ENCODE measurements around the gene MT4.

MT4 gene

GRCh38 chr16:56564793-56565477, at the start of gene MT4:
MT4 (plus strand) TSS chr16:56565073; CDS start chr16:56565129, 56 bp downstream.
- no peak for DNase-seq (ENCODE audit: low read depth)
- H3K4me3 ChIP-seq (ENCODE audit: low read depth, low read length): no peak within 1 kb of the TSS
- no peak for TF ChIP-seq CTCF (IDR thresholded peaks at IDR 0.05; ENCODE audit: insufficient read depth, low read depth, low read length, missing control alignments)

GRCh38 chr16:56515665-56516064, 49.2 kb upstream of the MT4 start:
- no peak for TF ChIP-seq CTCF (IDR thresholded peaks at IDR 0.05; ENCODE audit: insufficient read depth, low read depth, low read length, missing control alignments)
- DNase-seq (ENCODE audit: low read depth): no peak
- no peak overlapping the region for H3K4me3 ChIP-seq (ENCODE audit: low read depth, low read length)

- no peak for DNase-seq (ENCODE audit: low read depth)
- H3K4me3 ChIP-seq (ENCODE audit: low read depth, low read length): no peak overlapping the region
- no peak for TF ChIP-seq CTCF (IDR thresholded peaks at IDR 0.05; ENCODE audit: insufficient read depth, low read depth, low read length, missing control alignments)
These were observed 47.7 kb upstream of the MT4 start for GRCh38 chr16:56517206-56517605.

- H3K4me3 ChIP-seq (ENCODE audit: low read depth, low read length): no peak overlapping the region
- TF ChIP-seq CTCF (IDR thresholded peaks at IDR 0.05; ENCODE audit: insufficient read depth, low read depth, low read length, missing control alignments): no peak
These were observed 46.4 kb upstream of the MT4 start for GRCh38 chr16:56518425-56518824.

DNA sequence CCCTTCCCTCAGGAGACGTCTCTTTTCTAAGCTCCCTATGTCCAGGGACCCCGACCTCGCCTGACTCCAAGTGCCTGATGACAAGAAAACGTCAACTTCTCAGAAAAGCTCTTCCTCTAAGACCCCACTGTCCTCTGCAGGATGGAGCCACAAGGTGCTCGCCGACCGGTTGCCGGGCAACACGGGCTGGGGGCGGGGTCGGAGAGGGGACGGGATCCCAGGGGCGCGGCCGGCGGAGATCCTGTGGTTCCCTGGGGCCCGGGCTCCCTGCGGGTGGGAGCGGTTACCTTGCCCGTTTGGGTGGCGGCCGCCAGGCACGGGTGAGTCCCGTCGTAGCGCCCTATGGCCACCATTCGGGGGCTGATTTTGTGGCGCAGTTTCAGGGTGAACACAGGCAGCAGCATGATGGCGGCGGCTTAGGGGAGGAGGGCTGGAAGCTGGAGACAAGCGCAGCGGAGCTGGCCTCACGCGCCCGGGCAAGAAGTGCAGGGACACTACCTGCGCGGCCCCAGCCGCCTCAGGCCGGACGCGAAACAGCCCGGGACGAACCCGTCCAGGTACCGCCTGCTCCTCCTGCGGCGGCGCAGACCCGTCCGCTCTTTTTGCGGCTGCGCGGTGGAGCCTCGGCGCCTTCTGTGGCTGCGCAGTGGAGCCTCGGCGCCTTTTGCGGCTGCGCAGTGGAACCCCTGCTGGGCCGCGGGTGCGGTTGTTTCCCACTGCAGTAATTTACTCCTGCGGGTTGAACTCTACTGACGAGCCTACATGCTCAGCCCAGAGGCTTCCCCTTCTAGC, 45.2 kb upstream of the MT4 start, which contains the start of gene BBS2:
Gene BBS2 (minus strand): TSS at position 566 of the 792 bp plus-strand sequence. CDS start 162 bp downstream, at position 404.
- DNase-seq (ENCODE audit: low read depth): peak; percentile 92
- H3K4me3 ChIP-seq (ENCODE audit: low read depth, low read length): peak within 1 kb of the TSS; percentile 83
- TF ChIP-seq CTCF (IDR thresholded peaks at IDR 0.05; ENCODE audit: insufficient read depth, low read depth, low read length, missing control alignments): no peak

More at GRCh38 chr16:56518425-56518824, 46.4 kb upstream of the MT4 start:
- no peak for DNase-seq (ENCODE audit: low read depth)

- no peak for TF ChIP-seq CTCF (IDR thresholded peaks at IDR 0.05; ENCODE audit: insufficient read depth, low read depth, low read length, missing control alignments)
- DNase-seq (ENCODE audit: low read depth): no peak
- H3K4me3 ChIP-seq (ENCODE audit: low read depth, low read length): peak overlapping the region; percentile 83
These were observed 44.7 kb upstream of the MT4 start for GRCh38 chr16:56520251-56520577.

All from GM12865 (cell line).